ENCODE measurements around the gene S100A12.
"Not testable (repeated sequence)": the region's sequence is repeated elsewhere in the genome, so short reads cannot be mapped to it uniquely, and the experiment has no call there.

S100A12 gene

DNA sequence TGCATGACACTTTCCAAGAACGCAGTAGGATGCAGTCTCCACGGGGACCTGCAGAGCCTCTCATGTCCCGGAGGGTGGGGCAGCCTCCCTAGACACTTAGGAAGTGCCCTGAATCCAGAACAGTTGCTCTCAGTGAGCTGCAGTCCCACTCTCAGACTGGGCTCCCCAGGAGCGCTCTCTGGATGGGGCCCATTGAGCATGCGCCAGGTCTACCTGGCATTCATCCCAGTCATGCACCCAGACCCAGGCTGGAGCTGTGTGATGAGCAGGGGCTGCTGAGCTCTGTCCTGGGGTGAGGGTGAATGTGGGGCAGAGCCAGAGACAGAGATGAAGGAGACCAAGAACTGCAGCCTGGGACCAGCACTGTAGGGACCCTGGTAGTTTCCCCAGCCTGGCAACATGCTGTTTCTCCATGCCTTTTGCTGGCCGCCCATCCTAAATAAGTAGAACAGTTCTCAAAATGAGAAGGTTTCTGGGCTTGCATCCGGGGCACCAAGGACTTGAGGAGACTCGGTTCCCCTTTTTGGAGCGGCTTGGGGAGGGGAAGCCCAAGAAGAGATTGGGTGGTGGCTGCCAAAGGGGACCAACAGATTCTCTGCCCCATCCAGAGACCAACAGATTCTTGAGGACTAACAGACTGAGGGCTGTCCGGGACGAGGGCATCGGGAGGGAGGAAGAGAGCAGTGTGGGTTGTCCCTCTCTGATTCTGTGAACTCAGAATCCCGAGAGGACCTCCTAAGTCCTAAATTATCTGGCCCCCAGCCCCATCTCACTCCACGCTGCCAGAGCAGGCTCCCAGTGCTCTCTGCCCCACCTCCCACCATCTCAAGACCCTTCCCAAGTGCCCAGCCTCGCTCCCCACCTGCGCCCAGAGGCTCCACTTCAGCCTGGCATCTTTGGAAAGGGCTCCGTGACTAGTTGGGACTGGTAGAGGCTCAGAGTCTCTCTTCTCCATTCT is 25.8 kb downstream of the S100A12 start:
- Histone ChIP-seq H3K36me3 (ENCODE audit: control insufficient read depth, low read length) (no peaks in the 10 kb centered on the region), H3K27ac (ENCODE audit: low read depth, low read length) (no peak overlapping the region), H3K27me3 (ENCODE audit: control insufficient read depth, low read length) (peaks cover 18% of the 10 kb centered on the region), H3K4me3 (ENCODE audit: low read length) (no peak overlapping the region), H3K9me2 (replicated peaks; ENCODE audit: control insufficient read depth, low read length) (no peaks in the 10 kb centered on the region), H3K9me3 (ENCODE audit: control insufficient read depth, insufficient read depth, low read length) (no peaks in the 10 kb centered on the region), H3K4me2 (ENCODE audit: low read length) (no peak overlapping the region), H3F3A (ENCODE audit: control insufficient read depth, insufficient read depth) (no peaks in the 10 kb centered on the region), H4K20me1 (ENCODE audit: control insufficient read depth, insufficient read depth, low read depth, low read length) (no peaks in the 10 kb centered on the region), H3K79me2 (ENCODE audit: control insufficient read depth, low read length) (no peaks in the 10 kb centered on the region), H3K4me1 (ENCODE audit: control insufficient read depth, low read length) (no peaks in the 10 kb centered on the region)
- TF ChIP-seq CTCF (IDR thresholded peaks at IDR 0.05; ENCODE audit: low read depth, low read length, poor library complexity, severe bottlenecking) (no peak), EZH2phosphoT487 (IDR thresholded peaks at IDR 0.05; ENCODE audit: borderline replicate concordance, low read length) (no peak)

- no peak within 1 kb of the TSS for H3K4me3 ChIP-seq (ENCODE audit: low read length)
- H3K79me2 ChIP-seq (ENCODE audit: control insufficient read depth, low read length), result no peaks in the 10 kb centered on the region
- no peaks in the 10 kb centered on the region for H3F3A ChIP-seq (ENCODE audit: control insufficient read depth, insufficient read depth)
- H3K9me2 ChIP-seq (replicated peaks; ENCODE audit: control insufficient read depth, low read length), result no peaks in the 10 kb centered on the region
- no peaks in the 10 kb centered on the region for H4K20me1 ChIP-seq (ENCODE audit: control insufficient read depth, insufficient read depth, low read depth, low read length)
- no peak within 1 kb of the TSS for H3K4me2 ChIP-seq (ENCODE audit: low read length)
- no peaks in the 10 kb centered on the region for H3K9me3 ChIP-seq (ENCODE audit: control insufficient read depth, insufficient read depth, low read length)
- no peaks in the 10 kb centered on the region for H3K4me1 ChIP-seq (ENCODE audit: control insufficient read depth, low read length)
- no peak within 1 kb of the TSS for H3K27ac ChIP-seq (ENCODE audit: low read depth, low read length)
- no peak for TF ChIP-seq CTCF (IDR thresholded peaks at IDR 0.05; ENCODE audit: low read depth, low read length, poor library complexity, severe bottlenecking)
- TF ChIP-seq EZH2phosphoT487 (IDR thresholded peaks at IDR 0.05; ENCODE audit: borderline replicate concordance, low read length), result no peak
- H3K36me3 ChIP-seq (ENCODE audit: control insufficient read depth, low read length), result no peaks in the 10 kb centered on the region
- H3K27me3 ChIP-seq (ENCODE audit: control insufficient read depth, low read length), result peaks cover 23% of the 10 kb centered on the region
Measured at GRCh38 chr1:153348511-153349362, 26.7 kb downstream of the S100A12 start, which contains the start of gene PGLYRP4. Gene PGLYRP4 (minus strand): TSS chr1:153348841. CDS start chr1:153347932, 909 bp downstream.

- Histone ChIP-seq H3F3A (ENCODE audit: control insufficient read depth, insufficient read depth) (no peaks in the 10 kb centered on the region), H3K4me3 (ENCODE audit: low read length) (no peak overlapping the region), H3K9me3 (ENCODE audit: control insufficient read depth, insufficient read depth, low read length) (no peaks in the 10 kb centered on the region), H3K27me3 (ENCODE audit: control insufficient read depth, low read length) (peaks cover 23% of the 10 kb centered on the region), H3K36me3 (ENCODE audit: control insufficient read depth, low read length) (no peaks in the 10 kb centered on the region), H3K4me1 (ENCODE audit: control insufficient read depth, low read length) (no peaks in the 10 kb centered on the region), H3K9me2 (replicated peaks; ENCODE audit: control insufficient read depth, low read length) (no peaks in the 10 kb centered on the region), H3K27ac (ENCODE audit: low read depth, low read length) (no peak overlapping the region), H3K4me2 (ENCODE audit: low read length) (no peak overlapping the region), H4K20me1 (ENCODE audit: control insufficient read depth, insufficient read depth, low read depth, low read length) (no peaks in the 10 kb centered on the region), H3K79me2 (ENCODE audit: control insufficient read depth, low read length) (no peaks in the 10 kb centered on the region)
- no peak for TF ChIP-seq CTCF (IDR thresholded peaks at IDR 0.05; ENCODE audit: low read depth, low read length, poor library complexity, severe bottlenecking)
Measured at GRCh38 chr1:153347856-153348255, 27.6 kb downstream of the S100A12 start.

GRCh38 chr1:153347049-153347448 is 28.4 kb downstream of the S100A12 start:
- H3K36me3 ChIP-seq (ENCODE audit: control insufficient read depth, low read length); H3K4me1 ChIP-seq (ENCODE audit: control insufficient read depth, low read length); H3K4me3 ChIP-seq (ENCODE audit: low read length); H3K4me2 ChIP-seq (ENCODE audit: low read length); H3K79me2 ChIP-seq (ENCODE audit: control insufficient read depth, low read length); H3K9me3 ChIP-seq (ENCODE audit: control insufficient read depth, insufficient read depth, low read length); H4K20me1 ChIP-seq (ENCODE audit: control insufficient read depth, insufficient read depth, low read depth, low read length); H3F3A ChIP-seq (ENCODE audit: control insufficient read depth, insufficient read depth); H3K27ac ChIP-seq (ENCODE audit: low read depth, low read length); H3K9me2 ChIP-seq (replicated peaks; ENCODE audit: control insufficient read depth, low read length): not testable (repeated sequence)
- peaks cover 26% of the 10 kb centered on the region for H3K27me3 ChIP-seq (ENCODE audit: control insufficient read depth, low read length)
